KMS-11 (cell line): ENCODE measurements around the gene PTPN4.

Experiments
- H2AFZ ChIP-seq: fragments of 200-600 bp; sonication (generic); 2 replicates; pipeline ENCODE4 v1.6.1; 2016; ENCODE audit warnings: antibody characterized with exemption, mixed run types, low read depth
- H3K27ac ChIP-seq: fragments of 200-600 bp; sonication (generic); 2 replicates; pipeline ENCODE4 v1.6.1; 2016; ENCODE audit warnings: mild to moderate bottlenecking, mixed run types
- H3K27me3 ChIP-seq: fragments of 200-600 bp; sonication (generic); 2 replicates; pipeline ENCODE4 v1.6.1; 2017; ENCODE audit warnings: mild to moderate bottlenecking, low read depth, mixed run types, moderate library complexity; ENCODE audit not compliant: insufficient read depth
- H3K36me3 ChIP-seq: fragments of 200-600 bp; sonication (generic); 2 replicates; pipeline ENCODE4 v1.6.1; 2017; ENCODE audit warnings: mild to moderate bottlenecking, mixed run types; ENCODE audit not compliant: insufficient read depth
- H3K4me1 ChIP-seq: fragments of 200-600 bp; sonication (generic); 2 replicates; pipeline ENCODE4 v1.6.1; 2016; ENCODE audit warnings: mild to moderate bottlenecking, low read depth, mixed run types; ENCODE audit not compliant: poor library complexity, severe bottlenecking
- H3K4me2 ChIP-seq: fragments of 200-600 bp; sonication (generic); 2 replicates; pipeline ENCODE4 v1.7.0; 2016; ENCODE audit warnings: mild to moderate bottlenecking, mixed run types
- H3K4me3 ChIP-seq: fragments of 200-600 bp; sonication (generic); IDR thresholded peaks from 2 replicates; pipeline ENCODE4 v1.6.1; 2017; ENCODE audit warnings: low read depth, low read length, mixed read lengths; ENCODE audit not compliant: insufficient read depth
- H3K79me2 ChIP-seq: fragments of 200-600 bp; sonication (generic); 2 replicates; pipeline ENCODE4 v1.6.1; 2016; ENCODE audit warnings: low read depth, mixed run types; ENCODE audit not compliant: insufficient read depth
- H3K9ac ChIP-seq: fragments of 200-600 bp; sonication (generic); 2 replicates; pipeline ENCODE4 v1.6.1; 2016; ENCODE audit warnings: mild to moderate bottlenecking, mixed run types
- H4K20me1 ChIP-seq: fragments of 200-600 bp; sonication (generic); 2 replicates; pipeline ENCODE4 v1.6.1; 2016; ENCODE audit warnings: mild to moderate bottlenecking, mixed run types; ENCODE audit not compliant: insufficient read depth
- CTCF ChIP-seq: fragments of 200-600 bp; sonication (generic); conservative IDR thresholded peaks from 2 replicates; pipeline ENCODE4 v1.6.1; 2017; ENCODE audit warnings: low read depth, mild to moderate bottlenecking, antibody characterized with exemption, low read length, moderate library complexity, mixed read lengths

PTPN4 gene

GRCh38 chr2:119790466-119790865, 30.7 kb downstream of the PTPN4 start:
- TF ChIP-seq CTCF, result no peak
- Histone ChIP-seq H2AFZ (no peak overlapping the region), H3K9ac (no peak overlapping the region), H4K20me1 (no peaks in the 10 kb centered on the region), H3K36me3 (no peaks in the 10 kb centered on the region), H3K79me2 (peaks cover 46% of the 10 kb centered on the region), H3K4me3 (no peak overlapping the region), H3K27me3 (no peaks in the 10 kb centered on the region), H3K4me1 (peaks cover 15% of the 10 kb centered on the region), H3K4me2 (no peak overlapping the region), H3K27ac (no peak overlapping the region)

- Histone ChIP-seq H3K36me3 (no peaks in the 10 kb centered on the region), H3K4me3 (no peak overlapping the region), H4K20me1 (no peaks in the 10 kb centered on the region), H3K4me2 (no peak overlapping the region), H3K4me1 (peaks cover 15% of the 10 kb centered on the region), H3K27me3 (no peaks in the 10 kb centered on the region), H2AFZ (no peak overlapping the region), H3K9ac (no peak overlapping the region), H3K79me2 (peaks cover 58% of the 10 kb centered on the region), H3K27ac (no peak overlapping the region)
- no peak for TF ChIP-seq CTCF
Observed at GRCh38 chr2:119792907-119793312, 33.2 kb downstream of the PTPN4 start.

GRCh38 chr2:119794237-119794636, 34.5 kb downstream of the PTPN4 start:
- no peaks in the 10 kb centered on the region for H3K27me3 ChIP-seq
- no peaks in the 10 kb centered on the region for H3K36me3 ChIP-seq
- H2AFZ ChIP-seq, result no peak overlapping the region
- H3K4me2 ChIP-seq, result no peak overlapping the region
- H3K79me2 ChIP-seq, result peaks cover 51% of the 10 kb centered on the region; the same call in 1 of the 2 replicates
- H3K9ac ChIP-seq, result no peak overlapping the region
- no peak overlapping the region for H3K27ac ChIP-seq
- H4K20me1 ChIP-seq, result no peaks in the 10 kb centered on the region
- no peak for TF ChIP-seq CTCF
- peaks cover 8% of the 10 kb centered on the region for H3K4me1 ChIP-seq
- no peak overlapping the region for H3K4me3 ChIP-seq

GRCh38 chr2:119795309-119796303, 35.9 kb downstream of the PTPN4 start:
- H2AFZ ChIP-seq, result no peak overlapping the region
- H3K4me2 ChIP-seq, result no peak overlapping the region
- H3K36me3 ChIP-seq, result no peaks in the 10 kb centered on the region
- no peak for TF ChIP-seq CTCF
- H3K9ac ChIP-seq, result no peak overlapping the region
- no peaks in the 10 kb centered on the region for H4K20me1 ChIP-seq
- peaks cover 40% of the 10 kb centered on the region; the same call in 1 of the 2 replicates for H3K79me2 ChIP-seq
- H3K27me3 ChIP-seq, result no peaks in the 10 kb centered on the region
- no peak overlapping the region for H3K27ac ChIP-seq
- no peak overlapping the region for H3K4me3 ChIP-seq
- no peaks in the 10 kb centered on the region for H3K4me1 ChIP-seq
